IMR-90 (cell line): ENCODE data around the gene SLC4A3. TPM values are rescaled to one million over a fixed set of nuclear protein-coding genes. Genes with fewer than 3 reads are reported as not detected.

Experiments used
- ATAC-seq: fragments of 200-7000 bp; cut with Tn5 transposase; 2 replicates; pipeline ENCODE4 v1.9.1; 2020; ENCODE audit warnings: low read depth, mild to moderate bottlenecking, moderate library complexity
- BruUV-seq: library from RNA; stranded (reverse); fragments of 400-500 nt; replicated peaks from 2 replicates; lab custom pipeline; 2021; lab: Mats Ljungman, UMichigan
- CTCF ChIA-PET: fragments of 300-600 bp; formaldehyde crosslinking; extraction: SDS; loops from one replicate; lab custom pipeline; 2021; ENCODE audit warnings: antibody characterized with exemption; lab: Yijun Ruan, JAX
- POLR2A ChIA-PET: fragments of 300-600 bp; sonication (Branson Sonifier 250); formaldehyde crosslinking; loops from one replicate; lab custom pipeline; 2022; ENCODE audit warnings: antibody characterized with exemption; ENCODE audit not compliant: unreplicated experiment; lab: Charles Lee
- DNase-seq: peaks from one replicate; pipeline ENCODE4 v3.0.0; 2013
- H2AFZ ChIP-seq: replicated peaks from 2 replicates; pipeline ENCODE3; 2013; ENCODE audit warnings: low read length, mild to moderate bottlenecking; ENCODE audit not compliant: poor library complexity
- H2AK5ac ChIP-seq: 2 replicates; pipeline ENCODE4 v1.6.1; 2013; ENCODE audit warnings: low read depth, low read length, inconsistent platforms
- H2AK9ac ChIP-seq: replicated peaks from 2 replicates; pipeline ENCODE3; 2013; ENCODE audit warnings: mild to moderate bottlenecking, low read depth, low read length, moderate library complexity; ENCODE audit not compliant: poor library complexity
- H2BK120ac ChIP-seq: 2 replicates; pipeline ENCODE4 v1.6.1; 2013; ENCODE audit warnings: low read depth, low read length, inconsistent platforms
- H2BK15ac ChIP-seq: 3 replicates; pipeline ENCODE4 v1.6.1; 2013; ENCODE audit warnings: low read depth, low read length, inconsistent platforms
- H2BK20ac ChIP-seq: 2 replicates; pipeline ENCODE4 v1.6.1; 2013; ENCODE audit warnings: low read depth, mild to moderate bottlenecking, inconsistent platforms, low read length, moderate library complexity
- H2BK5ac ChIP-seq: 2 replicates; pipeline ENCODE4 v1.6.1; 2013; ENCODE audit warnings: mild to moderate bottlenecking, low read depth, low read length, inconsistent platforms; ENCODE audit not compliant: poor library complexity, severe bottlenecking
- H3K14ac ChIP-seq: replicated peaks from 2 replicates; pipeline ENCODE4 v1.6.1; 2013; ENCODE audit warnings: low read depth, low read length, inconsistent platforms
- H3K18ac ChIP-seq: 2 replicates; pipeline ENCODE4 v1.6.1; 2013; ENCODE audit warnings: low read depth, low read length, control low read depth
- H3K23ac ChIP-seq: 2 replicates; pipeline ENCODE4 v1.6.1; 2013; ENCODE audit warnings: low read depth, low read length, inconsistent platforms
- H3K27ac ChIP-seq: 2 replicates; pipeline ENCODE4 v1.5.1; 2013; ENCODE audit warnings: mild to moderate bottlenecking, control low read depth, low read length; ENCODE audit not compliant: insufficient read depth
- H3K27me3 ChIP-seq: 2 replicates; pipeline ENCODE4 v1.6.1; 2013; ENCODE audit warnings: low read length; ENCODE audit not compliant: control insufficient read depth, insufficient read depth
- H3K36me3 ChIP-seq: 2 replicates; pipeline ENCODE4 v1.6.1; 2013; ENCODE audit warnings: low read length, mixed read lengths; ENCODE audit not compliant: control insufficient read depth, insufficient read depth
- H3K4ac ChIP-seq: 2 replicates; pipeline ENCODE4 v1.6.1; 2013; ENCODE audit warnings: low read depth, low read length, inconsistent platforms
- H3K4me1 ChIP-seq: 2 replicates; pipeline ENCODE4 v1.6.1; 2013; ENCODE audit warnings: low read length, mixed read lengths; ENCODE audit not compliant: control insufficient read depth, insufficient read depth
- H3K4me2 ChIP-seq: 2 replicates; pipeline ENCODE4 v1.6.1; 2013; ENCODE audit warnings: low read depth, mild to moderate bottlenecking, control low read depth, low read length, moderate library complexity
- H3K4me3 ChIP-seq: 2 replicates; pipeline ENCODE4 v1.5.1; 2013; ENCODE audit warnings: low read depth, mild to moderate bottlenecking, control low read depth, low read length, moderate library complexity; ENCODE audit not compliant: insufficient read depth
- H3K56ac ChIP-seq: 2 replicates; pipeline ENCODE4 v1.6.1; 2013; ENCODE audit warnings: low read length, inconsistent platforms; ENCODE audit not compliant: insufficient read depth; ENCODE audit errors: extremely low read depth
- H3K79me1 ChIP-seq, 2 experiments: 2 replicates each; pipeline ENCODE4 v1.6.1; 2013; ENCODE audit warnings: low read length in 2 of 2, inconsistent platforms in 1 of 2, low read depth in 1 of 2
- H3K9ac ChIP-seq: 2 replicates; pipeline ENCODE4 v1.6.1; 2013; ENCODE audit warnings: low read depth, low read length, control low read depth
- H3K9me1 ChIP-seq: 2 replicates; pipeline ENCODE4 v1.6.1; 2013; ENCODE audit warnings: low read length, inconsistent platforms; ENCODE audit not compliant: insufficient read depth
- H3K9me3 ChIP-seq: 2 replicates; pipeline ENCODE4 v1.6.1; 2013; ENCODE audit warnings: low read length; ENCODE audit not compliant: control insufficient read depth, insufficient read depth
- H4K20me1 ChIP-seq: 2 replicates; pipeline ENCODE4 v1.6.1; 2013; ENCODE audit warnings: low read length, inconsistent platforms; ENCODE audit not compliant: insufficient read depth
- H4K5ac ChIP-seq: 2 replicates; pipeline ENCODE4 v1.6.1; 2013; ENCODE audit warnings: mild to moderate bottlenecking, low read depth, low read length, control low read depth
- H4K8ac ChIP-seq, 2 experiments: 2 replicates each; pipeline ENCODE4 v1.6.1; 2013; ENCODE audit warnings: low read depth in 2 of 2, low read length in 2 of 2, control low read depth in 1 of 2, inconsistent platforms in 1 of 2
- H4K91ac ChIP-seq: 2 replicates; pipeline ENCODE4 v1.6.1; 2013; ENCODE audit warnings: low read depth, low read length, inconsistent platforms; ENCODE audit not compliant: insufficient read depth
- BHLHE40 ChIP-seq: fragments of 150-350 bp; IDR thresholded peaks from 2 replicates; pipeline ENCODE4 v1.6.1; 2016; ENCODE audit warnings: mild to moderate bottlenecking, low read depth, low read length
- CEBPB ChIP-seq: IDR thresholded peaks from 2 replicates; pipeline ENCODE4 v1.6.1; 2012; ENCODE audit warnings: low read depth, low read length, improper control_type of control experiment
- CTCF ChIP-seq: conservative IDR thresholded peaks from 2 replicates; pipeline ENCODE4 v1.5.1; 2012; ENCODE audit warnings: mild to moderate bottlenecking, low read depth, low read length, improper control_type of control experiment
- ELK1 ChIP-seq: fragments of 150-350 bp; IDR thresholded peaks from 2 replicates; pipeline ENCODE4 v1.6.1; 2016; ENCODE audit warnings: low read depth, mild to moderate bottlenecking, low read length, moderate library complexity, borderline replicate concordance
- MAFK ChIP-seq: IDR thresholded peaks from 2 replicates; pipeline ENCODE4 v1.6.1; 2012; ENCODE audit warnings: low read depth, low read length, improper control_type of control experiment
- MXI1 ChIP-seq: IDR thresholded peaks from 2 replicates; pipeline ENCODE4 v1.6.1; 2012; ENCODE audit warnings: low read depth, mild to moderate bottlenecking, low read length, moderate library complexity, borderline replicate concordance
- WGBS, 2 experiments: methylation state at CpG; one replicate each; pipeline versions ENCODE4 v1.1.5 to v1.1.7; 2013; ENCODE audit warnings: missing lambda C conversion rate in 2 of 2; ENCODE audit not compliant: insufficient read length in 1 of 2; ENCODE audit errors: extremely low coverage in 2 of 2; 5-methylcytosine and 5-hydroxymethylcytosine counted together
- dilution Hi-C: fragments of 300-500 bp; cut with HindIII; formaldehyde crosslinking; loops from one replicate; pipeline ENCODE4 v1.14.3; 2018; ENCODE audit warnings: low sequenced_read_pairs; ENCODE audit not compliant: unreplicated experiment
- in situ Hi-C: fragments of 300-500 bp; cut with MboI; formaldehyde crosslinking; loops from 3 replicates; pipeline ENCODE4 v1.14.3; 2019; ENCODE audit warnings: low sequenced_read_pairs, inconsistent platforms, mixed read lengths
- intact Hi-C: fragments of 100-400 bp; cut with micrococcal nuclease; formaldehyde crosslinking; loops from 2 replicates; pipeline ENCODE4 v1.10.0; 2022
- polyA plus RNA-seq, 3 experiments: library from polyadenylated mRNA; depleted of rRNA; stranded (reverse); fragments of >200 nt; gene quantifications; 2 replicates each; pipeline ENCODE4 v1.2.3, GENCODE V29; 2012; ENCODE audit warnings: low replicate concordance in 1 of 3
- total RNA-seq: library from RNA; depleted of rRNA; stranded (reverse); fragments of >200 nt; gene quantifications from 2 replicates; pipeline ENCODE4 v1.2.3, GENCODE V29; 2012

Gene SLC4A3
- total and polyA plus RNA-seq, 2 of the 4 experiments (the other 2 are of a cell fraction) = 0.90 to 6.1 TPM

GRCh38 chr2:219596954-219597551 lies 30.4 kb upstream of the SLC4A3 start:
- peak overlapping the region; percentile 85 for H3K4me2 ChIP-seq
- ChIA-PET CTCF (interaction anchor here (2.1 kb wide), 1 partner anchor 36 kb away, joined by 7 read pairs; no protein-coding TSS in a partner anchor), POLR2A (no interaction called here)
- H3K4me1 ChIP-seq = peaks cover 2% of the 10 kb centered on the region
- H3K36me3 ChIP-seq = peaks cover 9% of the 10 kb centered on the region
- TF ChIP-seq CTCF (no peak), ELK1 (no peak), CEBPB (no peak), MAFK (no peak), BHLHE40 (no peak), MXI1 (no peak)
- H2AFZ ChIP-seq = peak overlapping the region; percentile 91
- peak overlapping the region; percentile 7 for H2BK120ac ChIP-seq
- peak overlapping the region; percentile 77 for H3K14ac ChIP-seq
- ATAC-seq (peak; percentile 4; the same call in 1 of the 2 replicates), DNase-seq (peak; percentile 12)
- H3K27ac ChIP-seq = peak overlapping the region; percentile 88
- peak overlapping the region; percentile 69 for H4K91ac ChIP-seq
- peak overlapping the region; percentile 61 for H4K5ac ChIP-seq
- no peak overlapping the region for H2BK20ac ChIP-seq
- peak overlapping the region; percentile 63 for H3K4me3 ChIP-seq
- WGBS, 2 experiments = 16% methylated on average over 6 of the region's 19 CpGs; no CpG with 5 or more reads in 1 of the 2 experiments
- H3K4ac ChIP-seq = peak overlapping the region; percentile 65
- H3K23ac ChIP-seq = peak overlapping the region; percentile 46
- peak overlapping the region; percentile 96 for H2AK9ac ChIP-seq
- peak overlapping the region; percentile 89 for H3K9ac ChIP-seq
- H3K9me3 ChIP-seq = no peaks in the 10 kb centered on the region
- H2BK5ac ChIP-seq = peak overlapping the region; percentile 83
- H2AK5ac ChIP-seq = peak overlapping the region; percentile 24
- H3K56ac ChIP-seq = peak overlapping the region; percentile 76
- no peaks in the 10 kb centered on the region; the same call in 1 of the 2 replicates for H3K27me3 ChIP-seq
- H3K79me1 ChIP-seq = peaks cover 9 to 14% of the 10 kb centered on the region in 2 experiments
- peak overlapping the region; percentile 89 to 99 for H4K8ac ChIP-seq
- peaks cover 6% of the 10 kb centered on the region; the same call in 1 of the 2 replicates for H3K9me1 ChIP-seq
- H2BK15ac ChIP-seq = peak overlapping the region; percentile 16; the same call in 1 of the 3 replicates
- no TSS peak for BruUV-seq
- peak overlapping the region; percentile 51 for H3K18ac ChIP-seq
- dilution Hi-C loops = no loop called here
- in situ Hi-C loops = no loop called here
- intact Hi-C loops = loop anchor here (2.0 to 5.0 kb wide), 3 partner anchors 20 to 90 kb away; partner anchors contain the start of gene CHPF
- H4K20me1 ChIP-seq = no peaks in the 10 kb centered on the region
